Calu3 (cell line): ENCODE results near the gene ZNF536. TPM values are rescaled to one million over a fixed set of nuclear protein-coding genes. Genes with fewer than 3 reads are reported as not detected.

Source experiments
- BruUV-seq: library from RNA; stranded (reverse); fragments of 400-500 nt; replicated peaks from 2 replicates; lab custom pipeline; 2021; lab: Mats Ljungman, UMichigan
- CTCF ChIA-PET: fragments of 300-600 bp; sonication (Branson Sonifier 250); formaldehyde crosslinking; loops from one replicate; lab custom pipeline; 2022; ENCODE audit warnings: antibody characterized with exemption; lab: Charles Lee
- DNase-seq: peaks from one replicate; pipeline ENCODE4 v3.0.0; 2022
- H3K27ac Mint-ChIP-seq: one replicate; pipeline ENCODE4 v1.8.0; 2022; ENCODE audit warnings: mixed read lengths; ENCODE audit not compliant: unreplicated experiment
- H3K27me3 Mint-ChIP-seq: one replicate; pipeline ENCODE4 v1.8.0; 2022; ENCODE audit warnings: mixed read lengths; ENCODE audit not compliant: unreplicated experiment
- H3K36me3 Mint-ChIP-seq: one replicate; pipeline ENCODE4 v1.8.0; 2022; ENCODE audit warnings: mild to moderate bottlenecking, moderate library complexity, mixed read lengths; ENCODE audit not compliant: insufficient read depth, unreplicated experiment
- H3K4me1 Mint-ChIP-seq: one replicate; pipeline ENCODE4 v1.8.0; 2022; ENCODE audit warnings: mild to moderate bottlenecking, low read depth, mixed read lengths; ENCODE audit not compliant: unreplicated experiment
- H3K4me3 Mint-ChIP-seq: one replicate; pipeline ENCODE4 v1.8.0; 2022; ENCODE audit warnings: mild to moderate bottlenecking, low read depth, moderate library complexity, mixed read lengths; ENCODE audit not compliant: unreplicated experiment
- H3K9me3 Mint-ChIP-seq: one replicate; pipeline ENCODE4 v1.8.0; 2022; ENCODE audit warnings: low read depth, mixed read lengths; ENCODE audit not compliant: unreplicated experiment
- intact Hi-C: fragments of 100-400 bp; cut with micrococcal nuclease; formaldehyde crosslinking; loops from one replicate; pipeline ENCODE4 v1.10.0; 2022; ENCODE audit not compliant: unreplicated experiment
- total RNA-seq: library from RNA; stranded (reverse); gene quantifications from 2 replicates; pipeline ENCODE4 v1.2.3, GENCODE V29; 2022
- TF ChIP-seq, protein P1 (sequence below): fragments of 200-600 bp; IDR thresholded peaks from one replicate; pipeline ENCODE4 v1.8.0; 2022; ENCODE audit warnings: antibody characterized with exemption; ENCODE audit not compliant: unreplicated experiment

Gene ZNF536
- total RNA-seq, 1 experiment from 2014 or later: not detected

DNA sequence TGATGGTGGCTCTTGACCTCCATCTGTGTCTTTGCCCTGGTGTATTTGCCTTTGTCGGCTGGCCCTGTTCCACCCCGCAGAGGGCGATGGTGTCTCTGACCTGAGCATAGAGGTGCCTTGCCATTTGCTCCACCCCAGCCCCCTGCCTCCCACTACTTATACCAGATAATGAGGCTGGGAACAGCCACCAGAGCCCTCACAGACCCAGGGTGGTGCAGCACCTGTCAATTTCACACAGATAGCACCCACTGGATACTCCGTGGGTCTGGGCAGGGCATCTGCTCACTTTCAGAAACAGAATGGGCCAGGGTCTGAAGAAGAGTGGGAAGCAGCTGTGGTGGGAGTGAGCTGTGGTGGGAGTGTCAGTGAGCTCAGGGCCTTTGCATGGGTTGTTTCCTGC lies 4.1 kb downstream of the ZNF536 start:
- CTCF ChIA-PET: no interaction called here
- Mint-ChIP-seq H3K4me1 (no peaks in the 10 kb centered on the region), H3K36me3 (no peaks in the 10 kb centered on the region), H3K27ac (no peak overlapping the region), H3K27me3 (no peaks in the 10 kb centered on the region), H3K9me3 (peaks cover 4% of the 10 kb centered on the region), H3K4me3 (no peak overlapping the region)
- DNase-seq: no peak
- no TSS peak for BruUV-seq
- TF ChIP-seq, protein P1, sequence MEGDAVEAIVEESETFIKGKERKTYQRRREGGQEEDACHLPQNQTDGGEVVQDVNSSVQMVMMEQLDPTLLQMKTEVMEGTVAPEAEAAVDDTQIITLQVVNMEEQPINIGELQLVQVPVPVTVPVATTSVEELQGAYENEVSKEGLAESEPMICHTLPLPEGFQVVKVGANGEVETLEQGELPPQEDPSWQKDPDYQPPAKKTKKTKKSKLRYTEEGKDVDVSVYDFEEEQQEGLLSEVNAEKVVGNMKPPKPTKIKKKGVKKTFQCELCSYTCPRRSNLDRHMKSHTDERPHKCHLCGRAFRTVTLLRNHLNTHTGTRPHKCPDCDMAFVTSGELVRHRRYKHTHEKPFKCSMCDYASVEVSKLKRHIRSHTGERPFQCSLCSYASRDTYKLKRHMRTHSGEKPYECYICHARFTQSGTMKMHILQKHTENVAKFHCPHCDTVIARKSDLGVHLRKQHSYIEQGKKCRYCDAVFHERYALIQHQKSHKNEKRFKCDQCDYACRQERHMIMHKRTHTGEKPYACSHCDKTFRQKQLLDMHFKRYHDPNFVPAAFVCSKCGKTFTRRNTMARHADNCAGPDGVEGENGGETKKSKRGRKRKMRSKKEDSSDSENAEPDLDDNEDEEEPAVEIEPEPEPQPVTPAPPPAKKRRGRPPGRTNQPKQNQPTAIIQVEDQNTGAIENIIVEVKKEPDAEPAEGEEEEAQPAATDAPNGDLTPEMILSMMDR: no peak
- intact Hi-C loops: no loop called here

DNA sequence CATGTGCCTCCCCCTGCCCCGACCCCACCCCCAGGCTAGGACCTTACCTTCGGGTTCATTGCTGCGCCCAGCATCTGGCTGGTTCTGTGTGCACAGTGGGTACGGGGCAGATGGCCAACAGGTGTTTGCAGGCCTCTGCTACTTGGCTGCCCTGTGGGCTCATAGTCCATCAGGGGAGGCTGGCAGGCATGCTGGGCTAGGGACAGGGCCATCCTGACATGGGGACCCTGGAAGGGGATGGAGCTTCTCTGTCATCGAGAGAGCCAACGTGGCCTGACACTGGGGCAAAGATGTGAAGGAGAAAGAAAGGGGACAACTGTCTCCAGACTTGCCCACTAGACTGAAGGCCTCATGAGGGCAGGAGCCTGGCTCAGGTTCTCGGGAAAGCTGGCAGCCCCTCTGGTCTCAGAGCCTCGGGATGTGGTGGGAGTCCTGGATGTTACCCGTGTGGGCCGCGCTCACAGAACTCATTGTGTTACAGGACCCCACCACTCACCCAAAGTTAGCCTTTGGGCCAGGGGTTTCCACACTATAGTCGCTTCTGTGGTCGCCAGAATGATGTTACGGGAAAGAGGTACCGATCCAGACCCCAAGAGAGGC lies 4.7 kb downstream of the ZNF536 start:
- no peak for DNase-seq
- TF ChIP-seq, protein P1: no peak
- no TSS peak for BruUV-seq
- Mint-ChIP-seq H3K27me3 (no peaks in the 10 kb centered on the region), H3K9me3 (peaks cover 5% of the 10 kb centered on the region), H3K36me3 (no peaks in the 10 kb centered on the region), H3K27ac (no peak overlapping the region), H3K4me1 (no peaks in the 10 kb centered on the region), H3K4me3 (no peak overlapping the region)
- CTCF ChIA-PET: no interaction called here
- intact Hi-C loops: no loop called here

DNA sequence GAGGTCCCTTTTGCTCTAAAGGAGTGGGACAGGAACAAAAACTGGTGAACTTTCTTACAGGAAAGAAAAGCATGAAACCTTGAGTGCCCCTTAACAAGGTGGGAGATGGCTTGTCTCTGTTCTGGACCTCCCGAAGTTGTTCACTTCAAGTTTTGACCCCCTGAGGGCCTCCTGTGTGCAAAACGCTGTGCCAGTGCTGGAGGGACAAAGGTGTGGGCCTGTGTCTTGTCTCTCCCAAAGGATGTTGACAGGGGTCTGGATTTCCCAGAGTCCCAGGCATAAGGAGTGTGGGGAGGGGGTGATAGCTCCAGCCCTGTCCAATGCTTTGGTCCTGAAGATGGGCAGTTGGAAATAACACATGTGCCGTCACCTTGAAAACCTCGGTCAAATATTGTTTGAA lies 6.5 kb downstream of the ZNF536 start:
- CTCF ChIA-PET: no interaction called here
- TF ChIP-seq, protein P1: no peak
- BruUV-seq: no TSS peak
- Mint-ChIP-seq H3K27ac (no peak overlapping the region), H3K36me3 (no peaks in the 10 kb centered on the region), H3K27me3 (no peaks in the 10 kb centered on the region), H3K9me3 (peaks cover 8% of the 10 kb centered on the region), H3K4me1 (no peaks in the 10 kb centered on the region), H3K4me3 (no peak overlapping the region)
- DNase-seq: no peak
- intact Hi-C loops: no loop called here

DNA sequence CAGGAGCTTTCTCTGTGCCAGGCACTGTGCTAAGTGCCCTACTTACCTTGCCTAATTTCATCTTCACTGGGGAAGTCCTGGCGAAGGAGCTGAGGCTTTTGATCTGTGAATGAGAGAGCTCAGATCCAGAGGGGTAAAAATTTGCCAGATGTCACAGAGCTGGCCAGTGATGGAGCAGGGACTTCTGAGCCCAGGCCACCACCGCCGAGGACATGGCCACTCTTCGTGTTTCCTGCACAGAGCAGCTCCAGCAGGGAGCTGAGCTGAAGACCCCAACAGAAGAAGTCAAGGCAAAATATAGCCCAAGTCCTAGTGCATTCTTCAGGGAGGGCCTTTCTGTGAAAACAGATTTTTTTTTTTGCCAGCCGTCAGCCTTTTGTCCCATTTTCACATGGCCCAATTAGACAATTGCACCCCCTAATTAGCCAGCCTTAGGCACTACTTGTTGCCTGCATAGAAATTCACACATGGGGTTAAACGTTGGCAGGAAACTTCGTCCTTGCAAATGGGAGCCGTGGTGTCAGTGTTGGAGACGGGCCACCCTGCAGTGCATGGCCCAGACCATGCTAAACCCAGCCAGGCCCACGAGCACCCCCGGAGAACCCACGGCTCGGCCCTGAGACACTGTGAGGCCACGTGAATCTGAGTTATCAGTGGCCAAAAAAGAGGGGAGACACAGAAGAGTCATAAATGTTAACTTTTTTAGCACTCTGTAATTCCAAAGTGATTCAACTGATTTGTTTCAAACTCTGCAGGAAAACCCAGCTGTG lies 7.8 kb downstream of the ZNF536 start:
- Mint-ChIP-seq H3K27me3 (no peaks in the 10 kb centered on the region), H3K9me3 (peaks cover 8% of the 10 kb centered on the region)

More for the DNA sequence above, 7.8 kb downstream of the ZNF536 start:
- no peaks in the 10 kb centered on the region for H3K36me3 Mint-ChIP-seq
- TF ChIP-seq, protein P1: no peak
- no TSS peak for BruUV-seq
- CTCF ChIA-PET: no interaction called here
- H3K4me3 Mint-ChIP-seq: no peak overlapping the region
- no peak for DNase-seq
- no peaks in the 10 kb centered on the region for H3K4me1 Mint-ChIP-seq
- intact Hi-C loops: no loop called here
- H3K27ac Mint-ChIP-seq: no peak overlapping the region
